HG03097 (cell line): ENCODE results near the gene KCND2.
"Not testable (repeated sequence)": the region's sequence is repeated elsewhere in the genome, so short reads cannot be mapped to it uniquely, and the experiment has no call there.

Experiments used
- ATAC-seq: cut with Tn5 transposase; IDR thresholded peaks from one replicate; pipeline ENCODE4 v1.9.1; 2021; ENCODE audit not compliant: unreplicated experiment, low FRiP score

Gene KCND2

DNA sequence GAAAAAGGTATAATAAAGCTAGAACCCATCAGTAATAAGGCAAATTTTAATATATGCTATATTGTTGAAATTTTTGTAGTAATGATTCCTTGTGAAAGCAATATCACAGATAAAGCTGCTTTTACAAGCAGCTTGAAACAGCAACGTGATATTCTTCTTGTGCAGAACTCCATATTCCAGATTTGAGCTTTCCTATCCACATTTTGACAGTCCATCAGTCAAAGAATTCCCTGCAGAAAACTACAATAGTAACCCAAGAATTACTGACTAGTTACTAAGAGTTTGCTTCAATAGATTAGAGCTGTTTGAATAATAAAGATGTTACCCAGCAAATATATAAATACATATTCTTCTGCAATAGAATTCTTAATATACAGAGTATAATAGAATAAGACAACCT lies 291.2 kb downstream of the KCND2 start:
- ATAC-seq: no peak

DNA sequence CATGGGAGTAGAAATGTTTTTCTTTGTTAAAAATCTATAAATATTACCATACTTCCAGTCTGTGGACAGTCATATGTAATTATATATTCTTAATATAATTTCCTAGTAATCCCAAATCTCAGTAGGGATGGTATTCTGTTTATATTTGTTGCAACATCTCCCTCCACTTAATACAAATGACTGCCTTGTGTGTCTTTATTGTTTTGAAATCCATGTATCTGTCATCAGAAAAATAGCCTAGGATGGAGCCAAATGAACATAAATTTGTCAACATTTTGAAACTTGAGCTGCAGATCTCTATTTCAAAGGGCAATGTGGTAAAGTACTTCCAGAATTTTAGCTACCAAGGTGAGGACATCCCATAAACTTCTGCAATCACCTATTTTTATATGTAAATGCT lies 294.2 kb downstream of the KCND2 start:
- no peak for ATAC-seq

DNA sequence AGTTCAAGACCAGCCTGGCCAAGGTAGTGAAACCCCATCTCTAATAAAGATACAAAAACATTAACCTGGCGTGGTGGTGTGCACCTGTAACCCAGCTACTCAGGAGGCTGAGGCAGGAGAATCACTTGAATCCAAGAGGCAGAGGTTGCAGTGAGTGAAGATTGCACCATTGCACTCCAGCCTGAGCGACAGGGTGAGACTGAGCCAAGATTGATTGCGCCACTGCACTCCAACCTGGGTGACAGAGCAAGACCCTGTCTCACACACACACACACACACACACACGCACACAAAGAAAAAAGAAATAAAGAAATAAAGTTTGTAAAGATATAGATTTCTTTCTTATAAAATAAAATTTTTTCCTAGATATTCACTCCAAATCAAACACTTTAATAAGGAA lies 305.7 kb downstream of the KCND2 start:
- not testable (repeated sequence) for ATAC-seq

DNA sequence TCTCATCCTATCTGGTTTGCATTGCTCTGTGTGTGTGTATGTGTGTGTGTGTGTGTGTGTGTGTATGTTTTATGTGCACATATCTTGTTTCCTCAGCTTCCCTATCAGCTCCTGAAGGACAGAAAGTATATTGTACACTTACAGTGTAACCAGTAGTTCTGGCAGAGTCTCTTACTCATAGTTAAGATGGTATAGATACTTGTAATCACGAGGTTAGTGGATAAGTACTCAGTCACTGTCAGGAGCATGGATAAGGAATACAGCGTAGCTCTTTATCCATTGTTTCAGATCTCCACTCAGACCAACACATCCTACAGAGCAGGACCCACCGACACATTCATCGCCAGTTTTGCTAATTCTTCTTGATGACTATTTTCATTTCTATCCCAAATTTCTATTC lies 309.9 kb downstream of the KCND2 start:
- no peak for ATAC-seq

DNA sequence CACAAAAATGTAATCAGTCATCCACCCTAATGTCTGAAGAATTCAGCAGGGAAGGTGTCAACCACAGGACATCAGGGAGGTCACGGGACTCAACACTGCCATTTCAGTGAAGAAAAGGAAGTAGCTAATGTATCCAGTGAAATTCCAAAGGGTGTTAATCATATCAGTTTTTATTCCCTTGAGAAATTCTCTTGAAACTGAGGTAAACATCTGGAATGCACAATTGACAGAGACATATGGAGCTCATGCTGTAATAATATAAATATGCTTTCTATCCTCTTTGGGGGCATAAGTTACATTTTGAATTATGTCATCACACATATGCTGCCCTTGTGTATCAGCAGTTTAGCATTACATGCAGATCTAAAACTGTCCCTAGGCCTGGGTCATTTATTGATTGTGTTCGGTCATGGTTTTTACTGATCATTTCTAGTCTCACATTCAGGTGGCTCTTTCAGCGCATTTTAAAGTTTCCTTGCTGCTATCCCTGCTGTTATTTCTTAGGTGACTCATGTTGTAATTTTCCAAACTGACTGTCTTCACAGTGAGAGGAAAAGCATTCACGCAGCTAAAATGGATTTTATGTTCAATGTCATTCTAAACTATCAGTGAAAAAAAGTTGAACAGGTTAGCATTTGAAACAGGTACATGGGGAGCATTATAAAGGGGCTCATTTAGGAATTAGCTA lies 311.1 kb downstream of the KCND2 start:
- no peak for ATAC-seq

DNA sequence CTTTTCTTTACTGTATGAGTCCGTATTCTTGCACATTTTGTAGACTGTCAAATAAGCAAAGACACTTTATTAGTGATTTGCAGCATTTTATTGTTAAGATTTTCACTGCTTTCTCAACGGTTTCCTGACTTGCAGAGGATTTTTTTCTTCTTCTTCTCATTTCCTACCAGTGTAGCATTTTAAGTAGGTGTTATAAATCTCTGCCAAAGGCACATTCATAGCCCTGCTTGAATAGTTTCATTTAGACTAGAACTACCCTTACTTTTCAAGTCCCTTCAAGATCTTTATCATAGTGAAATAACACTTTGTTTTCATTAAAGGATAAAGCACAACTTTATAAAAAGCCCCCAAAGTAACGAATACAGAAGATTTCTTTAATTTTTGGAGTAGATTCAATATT lies 313.6 kb downstream of the KCND2 start:
- no peak for ATAC-seq

DNA sequence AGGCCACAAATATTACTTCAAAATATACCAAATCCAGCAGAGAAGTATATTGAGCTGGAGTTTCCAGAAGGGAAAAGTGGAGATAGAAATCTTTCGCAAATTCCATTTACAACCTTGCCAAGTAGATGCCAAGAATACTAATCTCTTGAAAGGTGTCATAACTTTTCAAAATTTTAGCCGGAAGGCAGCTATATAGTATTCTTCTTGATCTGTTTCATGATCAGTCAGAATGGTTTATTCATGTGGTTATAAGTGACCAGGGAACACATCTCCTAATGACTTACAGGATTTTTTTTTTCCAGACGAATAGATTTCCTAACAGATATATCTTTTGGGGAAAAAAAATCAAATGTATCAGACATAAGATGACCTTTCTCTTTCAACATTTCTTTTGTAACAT lies 314.3 kb downstream of the KCND2 start:
- no peak for ATAC-seq

DNA sequence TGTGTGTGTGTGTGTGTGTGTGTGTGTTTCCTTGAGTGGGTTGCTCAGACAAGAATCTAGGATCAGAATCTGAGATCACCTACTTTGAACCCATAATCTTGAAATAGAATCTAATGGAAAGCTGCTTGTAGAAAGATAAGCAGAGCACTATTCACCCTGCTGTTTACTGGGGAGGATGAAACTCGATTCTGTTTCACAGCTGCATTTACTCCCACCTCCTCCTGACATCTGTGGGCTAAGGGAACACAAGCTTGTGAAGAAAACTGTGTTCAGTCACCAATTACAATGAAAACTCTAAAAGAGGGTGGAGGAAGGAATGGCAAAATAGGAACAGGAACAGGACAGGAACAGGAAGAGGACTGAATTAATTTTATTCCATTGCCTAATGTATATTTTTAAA lies 315.4 kb downstream of the KCND2 start:
- no peak for ATAC-seq

DNA sequence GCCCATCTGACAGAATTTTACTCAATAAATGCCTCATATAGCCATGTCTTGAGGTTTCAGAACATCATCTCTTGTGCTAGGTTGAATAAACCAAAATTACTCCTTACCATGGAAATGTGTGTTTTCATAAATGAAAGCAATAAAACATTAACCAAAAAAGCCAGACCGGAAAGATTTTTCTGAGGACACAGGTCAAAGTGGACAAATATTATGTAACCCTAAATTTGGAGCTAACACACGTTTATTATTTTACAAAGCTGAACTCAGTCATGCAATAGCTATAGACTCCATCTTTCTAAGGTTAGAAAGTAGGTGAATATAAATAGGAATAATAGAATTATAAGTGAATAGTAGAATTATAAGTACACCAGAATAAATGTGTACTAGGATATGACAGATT lies 315.9 kb downstream of the KCND2 start:
- no peak for ATAC-seq

DNA sequence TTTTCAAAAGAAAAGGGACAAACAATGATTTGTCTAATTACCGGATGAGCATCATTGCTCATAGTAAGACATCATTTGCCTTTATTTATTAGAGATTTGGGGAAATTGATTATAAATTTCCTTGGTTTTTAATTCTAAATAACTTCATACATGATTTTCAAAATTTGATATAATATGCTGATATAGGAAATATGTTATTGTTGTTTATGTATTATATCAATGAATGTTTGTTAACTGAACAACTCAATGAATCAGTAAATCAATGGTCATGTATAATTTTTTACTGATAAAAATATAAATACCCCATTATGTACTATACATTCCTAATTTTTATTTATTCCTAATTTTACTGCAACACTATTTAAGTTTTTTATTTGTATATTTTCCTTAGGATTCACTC lies 327.6 kb downstream of the KCND2 start:
- ATAC-seq: no peak

DNA sequence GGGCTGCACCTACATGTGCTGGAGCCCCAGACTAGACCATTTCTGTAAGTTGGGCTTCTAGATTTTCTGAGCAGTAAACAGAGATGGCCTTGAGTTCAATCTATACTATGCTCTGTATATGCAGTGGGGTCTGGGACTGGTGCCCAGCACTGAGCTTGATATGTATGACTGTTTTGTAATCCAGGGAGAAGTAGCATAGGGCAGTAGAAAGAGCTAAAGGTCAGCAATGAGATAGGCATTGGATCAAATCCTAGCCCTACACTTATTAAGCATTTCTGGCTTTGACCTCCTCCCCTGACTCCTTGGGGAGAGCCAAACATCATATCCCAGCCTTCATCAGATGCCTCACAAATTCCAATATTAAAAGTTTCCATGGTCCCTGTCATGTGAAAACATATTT lies 330.4 kb downstream of the KCND2 start:
- ATAC-seq: no peak

DNA sequence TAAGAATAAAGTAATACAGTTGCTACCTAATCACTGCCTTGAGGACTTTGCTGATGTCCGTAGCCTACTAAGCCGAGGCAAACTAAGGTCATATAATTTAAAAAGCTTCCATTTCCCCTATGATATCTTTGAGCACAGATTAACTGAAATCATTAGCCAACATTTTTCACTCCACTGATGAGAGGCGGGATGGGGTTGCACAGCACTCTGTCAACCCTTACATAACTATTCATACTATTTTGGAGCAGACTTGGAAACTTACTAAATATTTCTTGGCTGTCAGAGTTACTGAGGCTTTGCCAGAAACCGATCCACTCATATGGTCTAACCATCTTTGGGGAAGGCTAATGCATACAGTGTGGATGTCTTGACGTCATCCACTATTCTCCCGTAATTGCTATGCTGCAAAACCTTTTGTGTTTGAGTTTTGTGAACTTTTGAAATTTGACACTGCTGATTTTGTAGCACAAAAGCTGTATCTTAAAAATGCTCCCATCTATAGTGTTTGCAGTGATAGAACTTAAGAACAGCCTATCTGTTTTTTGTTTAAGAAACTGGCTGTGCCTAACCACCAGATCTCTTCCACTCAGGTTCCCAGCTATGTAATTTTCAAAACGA lies 336.3 kb downstream of the KCND2 start:
- no peak for ATAC-seq

DNA sequence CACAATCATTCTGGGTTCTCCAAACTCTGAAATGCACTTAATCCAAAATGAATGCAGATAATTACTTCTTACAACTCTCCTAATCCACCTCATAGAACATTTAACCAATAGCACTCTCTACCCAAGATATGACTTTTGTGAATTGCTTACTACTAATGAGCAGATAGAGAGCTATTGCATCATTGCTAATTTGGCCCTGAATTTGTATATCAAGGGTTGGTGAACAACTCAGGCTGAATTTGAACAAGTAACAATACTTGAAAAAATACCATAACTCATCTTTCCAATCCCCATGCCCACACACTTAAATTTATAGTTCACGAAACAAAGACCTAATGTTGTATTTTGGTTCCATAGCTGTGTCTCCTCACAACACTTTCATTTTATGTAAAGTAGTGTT lies 339.0 kb downstream of the KCND2 start:
- no peak for ATAC-seq

DNA sequence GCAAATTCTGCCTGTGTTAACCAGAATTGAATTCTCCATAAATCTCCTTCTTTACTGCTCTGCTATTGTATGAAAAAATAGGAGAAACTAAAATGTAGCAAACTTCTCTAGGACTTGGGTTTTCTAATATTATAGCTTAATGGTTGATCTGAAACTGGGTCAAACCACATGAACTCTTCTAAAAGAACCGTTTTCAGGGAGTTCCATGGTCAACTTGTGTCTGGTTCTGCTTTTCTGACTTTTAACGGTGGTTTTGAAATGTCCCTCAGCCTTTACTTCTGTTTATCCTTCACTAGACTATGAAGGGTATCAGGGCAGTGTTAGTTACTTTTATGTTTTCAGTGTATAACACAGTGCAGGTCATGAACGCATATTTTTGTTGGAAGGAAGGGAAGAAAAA lies 342.7 kb downstream of the KCND2 start:
- ATAC-seq: no peak

DNA sequence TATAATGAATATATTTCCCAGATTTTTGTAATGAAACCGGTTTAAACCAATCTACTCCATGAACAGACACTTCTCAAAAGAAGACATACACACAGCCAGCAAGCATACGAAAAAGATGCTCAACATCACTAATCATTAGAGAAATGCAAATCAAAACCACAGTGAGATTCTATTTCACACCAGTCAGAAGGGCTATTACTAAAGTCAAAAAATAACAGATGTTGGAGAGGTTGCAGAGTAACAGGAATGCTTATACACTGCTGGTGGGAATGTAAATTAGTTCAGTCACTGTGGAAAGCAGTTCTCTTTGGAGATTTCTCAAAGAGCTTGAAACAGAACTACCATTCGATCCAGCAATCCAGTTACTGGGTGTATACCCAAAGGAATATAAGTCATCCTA lies 344.3 kb downstream of the KCND2 start:
- ATAC-seq: no peak

DNA sequence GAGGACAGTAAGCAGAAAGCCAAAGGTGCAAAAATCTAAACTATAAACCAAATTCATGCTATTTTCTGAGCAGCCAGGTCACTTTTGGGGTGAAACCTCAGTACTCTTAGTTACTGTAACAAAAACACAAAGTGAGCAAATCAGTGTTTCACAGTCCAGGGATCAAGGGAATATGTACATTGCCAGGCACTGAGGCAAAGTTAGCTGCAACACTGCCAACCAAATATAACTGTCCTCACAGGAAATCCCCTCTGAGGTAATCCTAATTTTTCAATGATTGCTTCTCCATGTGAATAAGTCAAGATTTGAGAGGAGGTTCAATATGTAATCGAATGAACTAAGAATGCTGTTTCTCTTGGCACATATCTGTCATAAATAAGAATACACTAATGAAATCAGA lies 355.3 kb downstream of the KCND2 start:
- no peak for ATAC-seq

DNA sequence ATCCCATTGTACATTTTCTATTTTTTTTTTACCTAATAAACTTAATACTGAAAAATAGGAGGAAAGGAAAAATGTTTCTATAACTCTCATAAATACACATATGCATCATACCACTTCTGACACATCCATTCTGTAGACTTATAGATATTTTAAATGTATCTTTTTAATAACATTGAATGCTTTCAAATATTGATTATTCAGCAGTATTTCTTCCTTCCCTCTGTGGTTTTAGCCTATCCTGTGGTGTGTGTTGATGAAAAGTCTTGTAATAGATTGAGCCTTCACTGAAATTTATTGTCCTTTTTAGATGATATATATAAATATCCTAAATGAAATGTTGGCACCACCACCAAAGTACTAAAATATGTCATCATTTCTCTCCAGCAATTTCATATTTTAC lies 366.9 kb downstream of the KCND2 start:
- no peak for ATAC-seq

DNA sequence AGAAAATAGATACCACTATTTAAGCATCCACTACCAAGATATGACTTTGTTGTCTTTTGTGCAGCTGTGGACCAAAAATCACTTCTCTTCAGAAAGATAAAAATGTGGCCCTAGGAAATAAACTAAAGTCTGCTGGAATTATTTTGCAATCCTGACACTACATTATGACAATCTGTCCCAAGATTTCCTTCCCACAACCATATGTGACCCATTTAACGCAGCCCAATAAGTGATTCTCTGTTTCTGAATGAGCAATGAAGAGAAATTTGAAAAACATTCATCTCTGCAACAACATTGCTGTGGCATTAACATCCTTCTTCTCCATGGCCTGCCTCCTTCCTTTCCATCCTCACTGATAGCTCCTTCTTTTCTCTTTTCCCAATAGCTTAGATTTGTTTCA lies 373.0 kb downstream of the KCND2 start:
- no peak for ATAC-seq

DNA sequence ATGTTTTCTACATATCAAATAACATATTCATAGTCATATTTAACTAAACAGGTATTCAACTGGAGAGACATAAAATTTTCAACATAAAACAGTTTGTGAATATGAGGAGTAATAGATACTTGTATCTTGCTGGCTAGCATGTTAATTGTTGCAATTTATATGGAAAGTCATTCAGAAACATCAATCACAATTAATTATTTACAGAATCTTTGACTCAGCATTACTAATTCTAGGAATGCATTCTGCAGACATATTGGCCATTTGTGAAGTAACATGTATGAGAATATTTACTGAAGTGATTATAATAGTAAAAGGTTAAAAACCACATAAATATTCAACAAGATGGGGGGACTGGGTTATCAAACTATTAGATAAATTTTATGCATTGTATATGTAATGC lies 381.3 kb downstream of the KCND2 start:
- no peak for ATAC-seq

DNA sequence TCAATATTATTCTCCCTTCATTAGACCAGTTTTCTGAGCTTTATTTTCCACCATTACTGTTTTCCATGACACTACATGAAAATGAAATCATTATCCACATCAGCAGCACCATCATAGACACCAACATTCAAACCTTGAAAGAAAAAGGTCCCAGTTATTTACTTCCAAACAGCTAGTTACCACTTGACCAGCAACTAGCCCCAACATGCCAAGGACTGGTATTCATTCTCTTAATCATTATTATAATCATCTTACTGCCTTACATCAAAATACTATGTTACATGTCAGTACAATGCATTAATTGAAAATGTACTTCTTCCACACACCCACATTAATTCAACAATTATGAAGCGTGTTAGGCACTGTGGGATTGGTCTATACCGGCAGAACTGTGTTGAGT lies 385.5 kb downstream of the KCND2 start:
- no peak for ATAC-seq

DNA sequence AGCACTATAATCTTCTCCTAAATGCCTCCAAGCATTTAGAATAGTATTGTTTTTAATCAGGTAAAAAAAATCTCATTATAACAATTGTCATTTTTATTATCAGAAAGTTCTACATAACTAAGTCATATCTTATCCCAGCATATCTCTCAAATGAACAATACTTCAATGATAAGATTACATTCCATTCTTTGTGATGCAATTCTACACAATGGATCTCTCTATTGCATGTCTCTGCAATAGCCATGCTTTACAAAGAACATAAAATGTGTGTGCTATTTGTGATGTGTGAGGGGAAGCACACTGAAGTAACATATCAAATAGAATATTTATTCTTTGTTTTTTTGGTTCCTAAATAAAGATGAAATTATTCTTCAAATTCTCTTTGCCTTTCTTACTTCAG lies 389.3 kb downstream of the KCND2 start:
- ATAC-seq: no peak

DNA sequence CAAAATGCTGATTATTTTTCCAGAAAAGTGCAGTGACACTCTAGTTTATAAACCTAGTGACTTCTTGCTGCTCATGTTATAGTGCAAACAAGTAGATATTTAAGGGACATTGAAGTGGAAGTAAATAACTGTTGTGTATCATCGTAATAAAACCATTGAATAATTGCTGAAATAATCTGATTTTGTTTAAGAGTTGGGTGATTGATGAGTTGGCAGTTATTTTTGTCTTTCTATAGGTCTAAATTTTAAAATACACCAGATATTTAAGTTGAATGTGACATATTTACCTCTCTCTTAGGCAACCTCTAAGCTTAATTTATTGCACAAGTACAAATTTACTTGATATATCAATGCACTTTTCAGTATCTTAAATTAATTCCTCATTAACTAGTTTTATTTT lies 392.1 kb downstream of the KCND2 start:
- ATAC-seq: no peak

DNA sequence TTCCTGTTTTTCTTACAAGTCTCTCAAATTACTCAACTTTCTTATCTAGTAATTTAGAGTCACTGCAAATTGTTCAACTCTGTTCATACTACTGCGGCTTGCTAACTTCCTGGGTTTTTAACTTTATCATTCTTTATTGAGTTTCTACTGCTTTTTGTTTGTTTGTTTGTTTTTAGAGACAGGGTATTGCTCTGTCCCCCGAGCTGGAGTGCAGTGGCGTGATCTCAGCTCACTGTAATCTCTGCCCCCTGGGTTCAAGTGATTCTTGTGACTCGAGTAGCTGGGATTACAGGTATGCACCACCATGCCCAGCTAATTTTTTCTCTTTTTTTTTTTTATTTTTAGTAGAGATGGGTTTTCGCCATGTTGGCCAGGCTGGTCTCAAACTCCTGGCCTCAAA lies 402.1 kb downstream of the KCND2 start:
- ATAC-seq: no peak
